Right lobe of liver (tissue), 6 donors: Measurements from ENCODE around the gene OTX1. TPM values are rescaled to one million over a fixed set of nuclear protein-coding genes. Genes with fewer than 3 reads are reported as not detected.

Experiments
- ATAC-seq, 4 donors: fragments of 200-7000 bp; cut with Tn5 transposase; one replicate each; pipeline ENCODE4 v1.9.1; 2020; ENCODE audit warnings: mild to moderate bottlenecking in 4 of 4, moderate library complexity in 4 of 4
- DNase-seq, 3 donors: peaks; one replicate each; pipeline ENCODE4 v3.0.0-alpha.2; 2020
- H3K27ac ChIP-seq, 3 donors: fragments of 200-600 bp; one replicate each; pipeline ENCODE4 v1.8.0; 2022
- H3K27me3 ChIP-seq, 2 donors: fragments of 200-600 bp; one replicate each; pipeline ENCODE4 v1.8.0; 2022
- H3K36me3 ChIP-seq, 4 donors: fragments of 200-600 bp; sonication (generic) in 1 of 4; one replicate each; pipeline versions ENCODE4 v1.5.1 to v1.8.0; 2017 to 2022; ENCODE audit warnings: control low read depth in 1 of 4
- H3K4me1 ChIP-seq, 4 donors: fragments of 200-600 bp; sonication (generic) in 1 of 4; one replicate each; pipeline versions ENCODE4 v1.5.1 to v1.8.0; 2017 to 2022; ENCODE audit warnings: control low read depth in 1 of 4
- H3K4me3 ChIP-seq, 3 donors: fragments of 200-600 bp; one replicate each; pipeline ENCODE4 v1.8.0; 2022
- H3K9me3 ChIP-seq, 4 donors: fragments of 200-600 bp; sonication (generic) in 1 of 4; one replicate each; pipeline versions ENCODE4 v1.5.1 to v1.8.0; 2017 to 2022; ENCODE audit warnings: control low read depth in 1 of 4
- CTCF ChIP-seq, 4 donors: fragments of 200-600 bp in 3 of 4; fragments of 450-650 bp in 1 of 4; IDR thresholded peaks; one replicate each; pipeline versions ENCODE4 v1.5.1 to v1.8.0; 2016 to 2022; ENCODE audit warnings: antibody characterized with exemption in 4 of 4, mild to moderate bottlenecking in 2 of 4
- POLR2A ChIP-seq: fragments of 450-650 bp; IDR thresholded peaks from one replicate; pipeline ENCODE4 v1.6.1; 2017; ENCODE audit warnings: antibody characterized with exemption, mild to moderate bottlenecking
- WGBS: methylation state at CpG from one replicate; pipeline ENCODE4 v1.1.6; 2018; ENCODE audit warnings: low coverage, low lambda C conversion rate; ENCODE audit not compliant: insufficient coverage; ENCODE audit errors: missing lambda C conversion rate; 5-methylcytosine and 5-hydroxymethylcytosine counted together
- intact Hi-C, 2 donors: fragments of 100-400 bp; cut with DNase I; formaldehyde crosslinking; loops; one replicate each; pipeline versions ENCODE4 v1.11.2 to v1.14.1; 2022
- total RNA-seq, 6 experiments: library from RNA; depleted of rRNA in 2 of 6; stranded (reverse); fragments of >200 nt in 2 of 6; fragmentation: NEBNext Ultra II Directional in 3 of 6; extraction: Animal tissue kit (Norgen Biotek cat#: 25700) in 3 of 6; gene quantifications; one replicate each; pipeline versions ENCODE4 v1.1.0 to v1.2.4, GENCODE V29; 2016 to 2023
- donor health status: DM: no; HTN: yes; CAD: no.
- donor health status: DM: no; HTN: no; CAD: no.
- donor health status: DM: no; HTN: no; CAD: no.
- donor health status: DM: no; HTN: yes; CAD: no.
- donor health status: DM: no; HTN: yes; CAD: no.

The OTX1 gene
- total RNA-seq, 6 experiments from 2014 or later: not detected

- 70% methylated on average over 1 of the region's 1 CpG for WGBS
- Histone ChIP-seq H3K9me3 (no peaks in the 10 kb centered on the region), H3K27me3 (no peaks in the 10 kb centered on the region), H3K4me1 (no peaks in the 10 kb centered on the region), H3K4me3 (no peak overlapping the region), H3K27ac (no peak overlapping the region), H3K36me3 (peaks cover 0 to 9% (median 4%) of the 10 kb centered on the region in 4 donors)
- intact Hi-C loops: no loop called here
- ATAC-seq (no peak), DNase-seq (no peak)
- TF ChIP-seq CTCF (IDR thresholded peaks at IDR 0.05) (no peak), POLR2A (no peak)
Measured at GRCh38 chr2:63008838-63009237, 41.8 kb upstream of the OTX1 start.

GRCh38 chr2:63009490-63009889, 41.1 kb upstream of the OTX1 start:
- Histone ChIP-seq H3K27ac (no peak overlapping the region), H3K9me3 (no peaks in the 10 kb centered on the region), H3K4me3 (no peak overlapping the region), H3K27me3 (no peaks in the 10 kb centered on the region), H3K4me1 (no peaks in the 10 kb centered on the region), H3K36me3 (peaks cover 0 to 12% (median 3%) of the 10 kb centered on the region in 4 donors)
- DNase-seq (no peak), ATAC-seq (peak in 2 of 4 donors; percentile 23 to 36)
- intact Hi-C loops: no loop called here
- no peak for TF ChIP-seq CTCF (IDR thresholded peaks at IDR 0.05)
- TF ChIP-seq POLR2A: no peak

- DNase-seq (no peak), ATAC-seq (no peak)
- intact Hi-C loops: no loop called here
- Histone ChIP-seq H3K27ac (no peak overlapping the region), H3K27me3 (no peaks in the 10 kb centered on the region), H3K4me3 (no peak overlapping the region), H3K4me1 (no peaks in the 10 kb centered on the region), H3K36me3 (peaks cover 0 to 20% (median 0%) of the 10 kb centered on the region in 4 donors), H3K9me3 (no peaks in the 10 kb centered on the region)
- 94% methylated on average over 1 of the region's 1 CpG for WGBS
- no peak for TF ChIP-seq CTCF (IDR thresholded peaks at IDR 0.05)
Measured at GRCh38 chr2:63012541-63012940, 38.1 kb upstream of the OTX1 start.

GRCh38 chr2:63013438-63013837, 37.2 kb upstream of the OTX1 start:
- intact Hi-C loops: no loop called here
- no peaks in the 10 kb centered on the region for H3K27me3 ChIP-seq
- H3K4me3 ChIP-seq: no peak overlapping the region
- TF ChIP-seq CTCF (IDR thresholded peaks at IDR 0.05) (no peak), POLR2A (no peak)
- H3K9me3 ChIP-seq: no peaks in the 10 kb centered on the region
- H3K27ac ChIP-seq: no peak overlapping the region
- ATAC-seq (no peak), DNase-seq (no peak)
- WGBS: 94% methylated on average over 8 of the region's 8 CpGs
- H3K36me3 ChIP-seq: peaks cover 0 to 20% (median 0%) of the 10 kb centered on the region in 4 donors
- no peaks in the 10 kb centered on the region for H3K4me1 ChIP-seq

- H3K27ac ChIP-seq: no peak overlapping the region
- H3K27me3 ChIP-seq: no peaks in the 10 kb centered on the region
- H3K9me3 ChIP-seq: no peaks in the 10 kb centered on the region
- no peaks in the 10 kb centered on the region for H3K4me1 ChIP-seq
- intact Hi-C loops: no loop called here
- WGBS: 94% methylated on average over 3 of the region's 3 CpGs
- peaks cover 0 to 20% (median 0%) of the 10 kb centered on the region in 4 donors for H3K36me3 ChIP-seq
- ATAC-seq (no peak), DNase-seq (no peak)
- TF ChIP-seq CTCF (IDR thresholded peaks at IDR 0.05): no peak
- no peak for TF ChIP-seq POLR2A
- no peak overlapping the region for H3K4me3 ChIP-seq
Measured at GRCh38 chr2:63015389-63015788, 35.2 kb upstream of the OTX1 start.
